Measurements from ENCODE around the gene RPRD1A. TPM values are rescaled to one million over a fixed set of nuclear protein-coding genes. Genes with fewer than 3 reads are reported as not detected.

Gene RPRD1A
- total and polyA plus RNA-seq, 2 of the 4 experiments (the other 2 are of a cell fraction), result 23.3 to 27.2 TPM

GRCh38 chr18:35941299-35941698 lies 126.1 kb downstream of the RPRD1A start:
- H4K5ac ChIP-seq (ENCODE audit: low read depth, low read length), result no peak overlapping the region
- no CpG with 5 or more reads among the region's 6 CpGs for whole genome bisulfite sequencing, 2 experiments (ENCODE audit: extremely low coverage in 2 of 2, insufficient read length in 1 of 2)

More at GRCh38 chr18:35941299-35941698, 126.1 kb downstream of the RPRD1A start:
- Histone ChIP-seq H3K9ac (ENCODE audit: low read depth, low read length) (no peak overlapping the region), H3K18ac (ENCODE audit: low read depth, low read length) (no peak overlapping the region), H3K27me3 (ENCODE audit: control insufficient read depth, insufficient read depth, low read length) (peaks cover 9% of the 10 kb centered on the region), H3K14ac (replicated peaks; ENCODE audit: low read depth, low read length) (no peak overlapping the region), H4K8ac (ENCODE audit: low read depth in 2 of 2, low read length in 2 of 2) (no peak overlapping the region), H2BK15ac (ENCODE audit: low read depth, low read length) (no peak overlapping the region), H3K56ac (ENCODE audit: extremely low read depth, insufficient read depth, low read length) (no peak overlapping the region), H4K20me1 (ENCODE audit: insufficient read depth, low read length) (no peaks in the 10 kb centered on the region), H2AK9ac (replicated peaks; ENCODE audit: low read depth, low read length, poor library complexity) (no peak overlapping the region), H2BK5ac (ENCODE audit: low read depth, low read length, poor library complexity, severe bottlenecking) (no peak overlapping the region), H3K4me3 (ENCODE audit: insufficient read depth, low read depth, low read length) (no peak overlapping the region), H3K23ac (ENCODE audit: low read depth, low read length) (no peak overlapping the region), H2AFZ (replicated peaks; ENCODE audit: low read length, poor library complexity) (no peak overlapping the region), H3K79me1 (ENCODE audit: low read depth in 1 of 2, low read length in 2 of 2) (no peaks in the 10 kb centered on the region), H3K4me2 (ENCODE audit: low read depth, low read length) (no peak overlapping the region), H4K91ac (ENCODE audit: insufficient read depth, low read depth, low read length) (no peak overlapping the region), H3K4me1 (ENCODE audit: control insufficient read depth, insufficient read depth, low read length) (no peaks in the 10 kb centered on the region), H3K9me3 (ENCODE audit: control insufficient read depth, insufficient read depth, low read length) (no peaks in the 10 kb centered on the region), H2AK5ac (ENCODE audit: low read depth, low read length) (no peak overlapping the region), H3K27ac (ENCODE audit: insufficient read depth, low read length) (no peak overlapping the region), H3K36me3 (ENCODE audit: control insufficient read depth, insufficient read depth, low read length) (no peaks in the 10 kb centered on the region), H2BK120ac (ENCODE audit: low read depth, low read length) (no peak overlapping the region), H3K9me1 (ENCODE audit: insufficient read depth, low read length) (no peaks in the 10 kb centered on the region), H2BK20ac (ENCODE audit: low read depth, low read length) (no peak overlapping the region), H3K4ac (ENCODE audit: low read depth, low read length) (no peak overlapping the region)
- ATAC-seq (ENCODE audit: low read depth) (no peak), DNase-seq (no peak)
- TF ChIP-seq RFX5 (IDR thresholded peaks at IDR 0.05; ENCODE audit: low read depth, low read length) (no peak), MXI1 (IDR thresholded peaks at IDR 0.05; ENCODE audit: borderline replicate concordance, low read depth, low read length) (no peak)
- intact Hi-C loops (cut with micrococcal nuclease) (no loop called here), in situ Hi-C loops (cut with MboI; ENCODE audit: low sequenced_read_pairs) (loop anchor here (10.0 kb wide), 1 partner anchor 186 kb away; no protein-coding TSS in a partner anchor), dilution Hi-C loops (cut with HindIII; ENCODE audit: low sequenced_read_pairs, unreplicated experiment) (no loop called here)
- BruUV-seq (replicated peaks), result no TSS peak
- ChIA-PET POLR2A (ENCODE audit: unreplicated experiment) (no interaction called here), CTCF (interaction anchor here (0.6 kb wide), 1 partner anchor 853 kb away, joined by 3 read pairs; no protein-coding TSS in a partner anchor)

Other genes with a start within 250 kb of the RPRD1A start
- 86.1 and 91.9 TPM in 2 replicates for gene SLC39A6, start 61.8 kb upstream of the RPRD1A start, total RNA-seq (2012; rRNA removed)
- 39.5 and 48.7 TPM in 2 replicates for gene SLC39A6, start 61.8 kb upstream of the RPRD1A start, polyA plus RNA-seq (2012; rRNA removed)
- 97.2 and 161 TPM in 2 replicates for gene ELP2, start 62.3 kb upstream of the RPRD1A start, total RNA-seq (2012; rRNA removed)
- gene ELP2, start 62.3 kb upstream of the RPRD1A start, polyA plus RNA-seq (2012; rRNA removed), result 48.1 and 48.8 TPM in 2 replicates
- gene MOCOS, start 119.9 kb upstream of the RPRD1A start, total RNA-seq (2012; rRNA removed), result 1.9 and 2.2 TPM in 2 replicates
- 0.87 and 1.1 TPM in 2 replicates for gene MOCOS, start 119.9 kb upstream of the RPRD1A start, polyA plus RNA-seq (2012; rRNA removed)
- gene FHOD3, start 230.2 kb upstream of the RPRD1A start, total RNA-seq (2012; rRNA removed), result 16.0 and 16.7 TPM in 2 replicates
- 12.5 and 14.6 TPM in 2 replicates for gene FHOD3, start 230.2 kb upstream of the RPRD1A start, polyA plus RNA-seq (2012; rRNA removed)

Data from IMR-90 (cell line).